ENCODE results near the gene CACNA1F. TPM values are rescaled to one million over a fixed set of nuclear protein-coding genes. Genes with fewer than 3 reads are reported as not detected.

The CACNA1F gene
- total RNA-seq, 1 donor from 2014 or later, result 1.4 TPM

GRCh38 chrX:49190821-49191573 is 42.1 kb downstream of the CACNA1F start:
- ATAC-seq, result peak; percentile 91
- intact Hi-C loops (cut with DNase I), result no loop called here

GRCh38 chrX:49189606-49190005 is 43.5 kb downstream of the CACNA1F start:
- H3K27ac ChIP-seq, result peak overlapping the region; percentile 81
- TF ChIP-seq, protein P1, sequence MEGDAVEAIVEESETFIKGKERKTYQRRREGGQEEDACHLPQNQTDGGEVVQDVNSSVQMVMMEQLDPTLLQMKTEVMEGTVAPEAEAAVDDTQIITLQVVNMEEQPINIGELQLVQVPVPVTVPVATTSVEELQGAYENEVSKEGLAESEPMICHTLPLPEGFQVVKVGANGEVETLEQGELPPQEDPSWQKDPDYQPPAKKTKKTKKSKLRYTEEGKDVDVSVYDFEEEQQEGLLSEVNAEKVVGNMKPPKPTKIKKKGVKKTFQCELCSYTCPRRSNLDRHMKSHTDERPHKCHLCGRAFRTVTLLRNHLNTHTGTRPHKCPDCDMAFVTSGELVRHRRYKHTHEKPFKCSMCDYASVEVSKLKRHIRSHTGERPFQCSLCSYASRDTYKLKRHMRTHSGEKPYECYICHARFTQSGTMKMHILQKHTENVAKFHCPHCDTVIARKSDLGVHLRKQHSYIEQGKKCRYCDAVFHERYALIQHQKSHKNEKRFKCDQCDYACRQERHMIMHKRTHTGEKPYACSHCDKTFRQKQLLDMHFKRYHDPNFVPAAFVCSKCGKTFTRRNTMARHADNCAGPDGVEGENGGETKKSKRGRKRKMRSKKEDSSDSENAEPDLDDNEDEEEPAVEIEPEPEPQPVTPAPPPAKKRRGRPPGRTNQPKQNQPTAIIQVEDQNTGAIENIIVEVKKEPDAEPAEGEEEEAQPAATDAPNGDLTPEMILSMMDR (IDR thresholded peaks at IDR 0.05), result no peak
- H3K4me1 ChIP-seq, result peaks cover 4% of the 10 kb centered on the region
- H3K9me3 ChIP-seq, result no peaks in the 10 kb centered on the region
- DNase-seq, result no peak
- ATAC-seq, result no peak
- H3K27me3 ChIP-seq, result no peaks in the 10 kb centered on the region
- no peaks in the 10 kb centered on the region for H3K36me3 ChIP-seq
- H3K4me3 ChIP-seq, result peak overlapping the region; percentile 50
- intact Hi-C loops (cut with DNase I), result no loop called here

More at GRCh38 chrX:49190821-49191573, 42.1 kb downstream of the CACNA1F start:
- Histone ChIP-seq H3K4me1 (no peaks in the 10 kb centered on the region), H3K36me3 (no peaks in the 10 kb centered on the region), H3K4me3 (peak overlapping the region; percentile 54), H3K27me3 (no peaks in the 10 kb centered on the region), H3K27ac (peak overlapping the region; percentile 81), H3K9me3 (no peaks in the 10 kb centered on the region)
- TF ChIP-seq, protein P1 (IDR thresholded peaks at IDR 0.05), result no peak
- peak; percentile 93 for DNase-seq

DNA sequence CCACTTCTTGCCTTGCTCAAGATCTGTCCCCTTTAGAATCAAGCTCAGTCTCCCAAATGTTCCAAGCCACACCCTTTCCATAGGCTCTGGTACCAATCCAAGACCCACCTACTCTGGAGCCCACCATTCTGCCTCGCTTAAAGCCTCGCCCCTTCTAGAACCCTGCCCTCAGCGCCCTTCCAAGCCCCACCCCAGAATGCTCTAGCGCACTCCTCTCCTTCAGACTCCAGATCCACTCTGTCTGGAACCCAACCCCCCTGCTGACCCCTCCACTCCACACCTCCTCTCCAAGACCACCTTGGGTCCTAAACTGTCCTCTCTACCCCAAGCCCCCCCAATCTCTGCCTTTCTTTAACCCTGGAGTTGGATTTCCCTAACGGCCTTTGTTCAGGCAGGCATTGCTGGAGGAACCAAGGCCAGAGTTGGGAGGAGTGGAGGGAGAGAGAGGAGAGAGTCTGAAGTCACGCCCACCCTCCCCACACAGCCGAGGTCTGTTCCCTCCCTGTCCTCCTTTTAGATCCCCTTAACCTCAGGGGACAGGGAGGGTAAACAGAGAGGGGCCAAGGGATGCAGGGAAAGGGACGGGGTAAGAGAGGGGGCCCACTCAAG is 44.6 kb downstream of the CACNA1F start:
- Histone ChIP-seq H3K27ac (no peak overlapping the region), H3K4me1 (peaks cover 4% of the 10 kb centered on the region), H3K36me3 (peaks cover under 1% of the 10 kb centered on the region), H3K4me3 (no peak overlapping the region), H3K27me3 (no peaks in the 10 kb centered on the region), H3K9me3 (no peaks in the 10 kb centered on the region)
- intact Hi-C loops (cut with DNase I), result no loop called here
- TF ChIP-seq, protein P1 (IDR thresholded peaks at IDR 0.05), result no peak
- no peak for DNase-seq
- ATAC-seq, result no peak

DNA sequence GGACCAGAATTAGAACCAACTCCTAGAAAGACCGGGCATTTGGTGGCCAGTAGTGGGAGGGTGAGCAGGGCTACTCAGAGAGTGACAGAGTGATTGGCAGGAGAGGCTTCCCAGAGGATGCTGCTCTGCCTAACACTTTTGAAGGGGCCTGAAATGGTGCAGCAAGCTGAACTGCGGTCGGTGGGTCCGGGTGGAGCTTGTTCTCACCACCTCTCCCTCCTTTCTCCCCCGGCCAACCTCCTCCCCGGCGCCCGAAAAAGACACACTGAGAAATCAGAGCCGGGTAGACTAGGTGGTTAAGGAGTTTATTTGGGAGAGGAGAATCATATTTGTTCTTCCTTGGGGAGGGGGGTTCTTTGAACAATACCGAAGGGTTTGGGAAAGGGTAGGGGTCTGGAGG is 45.6 kb downstream of the CACNA1F start:
- intact Hi-C loops (cut with DNase I), result no loop called here
- no peaks in the 10 kb centered on the region for H3K9me3 ChIP-seq
- H3K27me3 ChIP-seq, result no peaks in the 10 kb centered on the region
- TF ChIP-seq, protein P1 (IDR thresholded peaks at IDR 0.05), result no peak
- peaks cover 4% of the 10 kb centered on the region for H3K4me1 ChIP-seq
- no peak overlapping the region for H3K27ac ChIP-seq
- DNase-seq (no peak), ATAC-seq (no peak)
- no peak overlapping the region for H3K4me3 ChIP-seq
- H3K36me3 ChIP-seq, result peaks cover 6% of the 10 kb centered on the region

DNA sequence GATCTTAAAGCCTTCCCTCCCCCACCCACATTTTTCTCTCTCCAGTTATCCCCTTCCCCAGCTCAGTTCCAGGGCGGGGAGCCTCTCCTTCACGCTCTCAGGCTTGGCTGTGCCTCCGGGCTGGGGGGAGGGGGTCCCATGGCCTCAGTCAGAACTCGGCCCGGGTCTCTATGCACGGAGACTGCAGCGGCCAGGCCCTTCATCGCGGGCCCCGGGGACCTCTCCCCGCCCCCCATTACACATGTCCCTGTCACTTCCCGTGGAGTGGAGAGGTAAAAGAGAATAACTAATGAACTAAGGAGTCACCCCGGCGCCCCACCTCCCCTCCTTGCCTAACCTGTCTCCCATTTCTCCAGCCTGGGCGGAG is 46.1 kb downstream of the CACNA1F start:
- TF ChIP-seq, protein P1 (IDR thresholded peaks at IDR 0.05), result no peak
- Histone ChIP-seq H3K9me3 (no peaks in the 10 kb centered on the region), H3K27me3 (no peaks in the 10 kb centered on the region), H3K36me3 (peaks cover 6% of the 10 kb centered on the region), H3K4me3 (no peak overlapping the region), H3K27ac (peak overlapping the region; percentile 73), H3K4me1 (peaks cover 4% of the 10 kb centered on the region)
- ATAC-seq, result no peak
- no peak for DNase-seq
- intact Hi-C loops (cut with DNase I), result no loop called here

Data from upper lobe of right lung (tissue), 1 donor.